Measurements from ENCODE around the gene CCDC9.

GRCh38 chr19:47229676-47230053 lies 26.7 kb upstream of the CCDC9 start:
- no peak for TF ChIP-seq YY1 (IDR thresholded peaks at IDR 0.05; ENCODE audit: insufficient read depth, insufficient read length)
- no peak for TF ChIP-seq ZNF274 (IDR thresholded peaks at IDR 0.05; ENCODE audit: low read depth, low read length)
